Esophagus muscularis mucosa (tissue), 4 donors: Measurements from ENCODE around the gene ZNRF4. TPM values are rescaled to one million over a fixed set of nuclear protein-coding genes. Genes with fewer than 3 reads are reported as not detected.

Experiments used
- DNase-seq: peaks from one replicate; pipeline ENCODE4 v3.0.0-alpha.2; 2017; ENCODE audit errors: extremely low spot score
- H3K27ac ChIP-seq, 4 donors: fragments of 200-600 bp; sonication (generic); replicated peaks in 1 of 4; 1 replicate in 3 of 4; 2 replicates in 1 of 4; pipeline ENCODE4 v1.5.1; 2016 to 2019; ENCODE audit warnings: mild to moderate bottlenecking in 1 of 4
- H3K27me3 ChIP-seq, 4 donors: fragments of 200-600 bp; sonication (generic); one replicate each; pipeline versions ENCODE4 v1.5.1 to v1.6.0; 2016 to 2019
- H3K36me3 ChIP-seq, 4 donors: fragments of 200-600 bp; sonication (generic); one replicate each; pipeline ENCODE4 v1.5.1; 2016 to 2019
- H3K4me1 ChIP-seq, 4 donors: fragments of 200-600 bp; sonication (generic); one replicate each; pipeline ENCODE4 v1.5.1; 2016 to 2019
- H3K4me3 ChIP-seq, 4 donors: fragments of 200-600 bp; sonication (generic); 1 replicate in 2 of 4; 2 replicates in 2 of 4; pipeline ENCODE4 v1.5.1; 2016 to 2019; ENCODE audit warnings: mild to moderate bottlenecking in 4 of 4, moderate library complexity in 1 of 4
- H3K9me3 ChIP-seq, 4 donors: fragments of 200-600 bp; sonication (generic); 1 replicate in 3 of 4; 2 replicates in 1 of 4; pipeline ENCODE4 v1.5.1; 2016 to 2019
- EP300 ChIP-seq: sonication (generic); formaldehyde crosslinking; IDR thresholded peaks from one replicate; pipeline ENCODE4 v1.6.1; 2017; ENCODE audit warnings: antibody characterized with exemption
- POLR2A ChIP-seq: fragments of 450-650 bp; IDR thresholded peaks from one replicate; pipeline ENCODE4 v1.6.1; 2017; ENCODE audit warnings: antibody characterized with exemption, moderate library complexity, mild to moderate bottlenecking, low read depth
- POLR2AphosphoS5 ChIP-seq, 2 donors: sonication (generic); formaldehyde crosslinking; IDR thresholded peaks; one replicate each; pipeline ENCODE4 v1.6.1; 2017; ENCODE audit warnings: antibody characterized with exemption in 2 of 2
- WGBS: methylation state at CpG from one replicate; pipeline ENCODE4 v1.1.5; 2018; 5-methylcytosine and 5-hydroxymethylcytosine counted together
- intact Hi-C: fragments of 100-400 bp; cut with DNase I; formaldehyde crosslinking; loops from one replicate; pipeline ENCODE4 v1.15.1; 2023
- total RNA-seq, 4 donors: library from RNA; depleted of rRNA; stranded (reverse); fragments of >200 nt; gene quantifications; one replicate each; pipeline versions ENCODE4 v1.1.0 to v1.2.1, GENCODE V29; 2016
- TF ChIP-seq, protein P1 (sequence below), 3 experiments: fragments of 200-600 bp in 2 of 3; fragments of 450-650 bp in 1 of 3; sonication (generic) in 2 of 3; IDR thresholded peaks; one replicate each; pipeline ENCODE4 v1.5.1; 2017 to 2019; ENCODE audit warnings: antibody characterized with exemption in 3 of 3, mild to moderate bottlenecking in 2 of 3, moderate library complexity in 1 of 3

ZNRF4 gene
- total RNA-seq, 4 donors from 2014 or later = not detected

DNA sequence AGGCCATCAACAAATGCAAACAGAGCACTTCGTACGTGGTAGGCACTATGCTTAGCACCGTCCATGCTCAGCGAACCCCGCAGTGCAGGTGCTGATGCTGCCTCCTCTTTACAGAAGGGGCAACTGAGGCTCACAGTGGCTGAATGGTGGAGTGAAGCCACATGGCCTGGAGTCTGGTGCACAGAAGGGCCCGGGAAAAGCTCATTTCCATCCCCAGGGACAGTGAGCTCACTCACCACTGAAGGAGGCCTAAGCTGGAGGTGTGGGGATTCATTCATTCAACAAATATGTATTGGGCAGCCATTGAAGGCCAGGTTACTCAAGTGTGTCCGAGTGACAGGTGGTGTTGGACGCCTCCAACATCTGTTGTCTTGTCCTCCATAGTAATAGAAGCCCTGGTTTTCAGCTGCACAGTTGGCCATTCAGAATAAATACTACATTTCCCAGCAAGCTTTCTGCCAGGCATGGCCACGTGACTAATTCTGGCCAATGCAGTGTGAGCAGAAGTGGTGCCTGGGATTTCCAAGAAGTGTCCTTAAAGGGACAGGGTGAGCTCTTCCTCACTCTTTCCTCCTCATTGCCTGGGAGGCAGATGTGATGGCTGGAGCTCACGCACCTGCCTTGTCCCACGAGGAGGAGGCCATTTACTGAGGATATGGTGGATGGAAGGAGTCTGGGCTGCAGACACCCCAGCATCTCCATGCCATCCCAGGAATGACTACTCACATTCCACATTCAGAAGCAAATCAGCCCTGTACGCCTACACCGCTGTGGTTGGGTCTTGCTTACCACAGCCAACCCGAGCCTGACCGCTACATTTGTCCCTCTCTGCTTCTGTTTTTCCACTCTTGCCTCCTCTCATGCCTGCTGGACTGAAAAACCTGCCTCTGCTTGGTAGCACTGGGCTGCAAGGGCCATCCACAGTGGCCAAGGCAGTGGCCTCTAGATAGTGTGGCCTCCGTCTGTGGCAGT is 2.3 kb upstream of the ZNRF4 start:
- peaks cover 0 to 61% (median 0%) of the 10 kb centered on the region in 4 donors for H3K27me3 ChIP-seq
- no peaks in the 10 kb centered on the region for H3K36me3 ChIP-seq
- 78% methylated on average over 16 of the region's 16 CpGs for WGBS
- H3K9me3 ChIP-seq = peaks cover 0 to 5% (median 0%) of the 10 kb centered on the region in 4 donors
- no peak overlapping the region for H3K27ac ChIP-seq
- no peak for DNase-seq
- no peaks in the 10 kb centered on the region for H3K4me1 ChIP-seq
- intact Hi-C loops = no loop called here
- H3K4me3 ChIP-seq = no peak overlapping the region
- TF ChIP-seq POLR2AphosphoS5 (IDR thresholded peaks at IDR 0.05) = no peak
- TF ChIP-seq, protein P1, sequence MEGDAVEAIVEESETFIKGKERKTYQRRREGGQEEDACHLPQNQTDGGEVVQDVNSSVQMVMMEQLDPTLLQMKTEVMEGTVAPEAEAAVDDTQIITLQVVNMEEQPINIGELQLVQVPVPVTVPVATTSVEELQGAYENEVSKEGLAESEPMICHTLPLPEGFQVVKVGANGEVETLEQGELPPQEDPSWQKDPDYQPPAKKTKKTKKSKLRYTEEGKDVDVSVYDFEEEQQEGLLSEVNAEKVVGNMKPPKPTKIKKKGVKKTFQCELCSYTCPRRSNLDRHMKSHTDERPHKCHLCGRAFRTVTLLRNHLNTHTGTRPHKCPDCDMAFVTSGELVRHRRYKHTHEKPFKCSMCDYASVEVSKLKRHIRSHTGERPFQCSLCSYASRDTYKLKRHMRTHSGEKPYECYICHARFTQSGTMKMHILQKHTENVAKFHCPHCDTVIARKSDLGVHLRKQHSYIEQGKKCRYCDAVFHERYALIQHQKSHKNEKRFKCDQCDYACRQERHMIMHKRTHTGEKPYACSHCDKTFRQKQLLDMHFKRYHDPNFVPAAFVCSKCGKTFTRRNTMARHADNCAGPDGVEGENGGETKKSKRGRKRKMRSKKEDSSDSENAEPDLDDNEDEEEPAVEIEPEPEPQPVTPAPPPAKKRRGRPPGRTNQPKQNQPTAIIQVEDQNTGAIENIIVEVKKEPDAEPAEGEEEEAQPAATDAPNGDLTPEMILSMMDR (IDR thresholded peaks at IDR 0.05) = no peak
- no peak for TF ChIP-seq POLR2A
- no peak for TF ChIP-seq EP300

DNA sequence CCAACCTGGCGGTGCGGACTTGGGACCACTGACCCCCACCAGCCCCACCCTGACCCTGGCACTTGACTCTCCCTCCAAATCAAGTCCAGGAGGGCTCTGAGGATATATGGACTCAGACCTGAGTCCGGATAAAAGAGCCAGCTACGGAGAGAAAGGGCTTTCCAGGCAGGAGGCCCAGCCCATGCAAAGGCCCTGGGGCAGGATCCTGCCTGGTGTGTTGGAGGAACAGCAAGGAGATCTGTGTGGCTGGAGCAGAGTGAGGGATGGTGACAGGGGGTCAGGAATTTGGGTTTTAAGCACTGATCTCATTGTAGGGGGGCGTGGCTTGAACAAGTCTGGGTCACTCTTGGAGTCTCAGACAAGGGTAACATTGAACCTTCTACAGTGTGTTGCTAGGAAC is 474 bp upstream of the ZNRF4 start:
- no peaks in the 10 kb centered on the region for H3K36me3 ChIP-seq
- no peak overlapping the region for H3K4me3 ChIP-seq
- 82% methylated on average over 5 of the region's 5 CpGs for WGBS
- intact Hi-C loops = no loop called here
- H3K9me3 ChIP-seq = peaks cover 0 to 5% (median 0%) of the 10 kb centered on the region in 4 donors
- TF ChIP-seq, protein P1 (IDR thresholded peaks at IDR 0.05) = no peak
- TF ChIP-seq EP300 = no peak
- no peak for TF ChIP-seq POLR2A
- TF ChIP-seq POLR2AphosphoS5 (IDR thresholded peaks at IDR 0.05) = no peak
- peaks cover 0 to 42% (median 0%) of the 10 kb centered on the region in 4 donors for H3K27me3 ChIP-seq
- H3K4me1 ChIP-seq = no peaks in the 10 kb centered on the region
- DNase-seq = no peak
- H3K27ac ChIP-seq = no peak overlapping the region

DNA sequence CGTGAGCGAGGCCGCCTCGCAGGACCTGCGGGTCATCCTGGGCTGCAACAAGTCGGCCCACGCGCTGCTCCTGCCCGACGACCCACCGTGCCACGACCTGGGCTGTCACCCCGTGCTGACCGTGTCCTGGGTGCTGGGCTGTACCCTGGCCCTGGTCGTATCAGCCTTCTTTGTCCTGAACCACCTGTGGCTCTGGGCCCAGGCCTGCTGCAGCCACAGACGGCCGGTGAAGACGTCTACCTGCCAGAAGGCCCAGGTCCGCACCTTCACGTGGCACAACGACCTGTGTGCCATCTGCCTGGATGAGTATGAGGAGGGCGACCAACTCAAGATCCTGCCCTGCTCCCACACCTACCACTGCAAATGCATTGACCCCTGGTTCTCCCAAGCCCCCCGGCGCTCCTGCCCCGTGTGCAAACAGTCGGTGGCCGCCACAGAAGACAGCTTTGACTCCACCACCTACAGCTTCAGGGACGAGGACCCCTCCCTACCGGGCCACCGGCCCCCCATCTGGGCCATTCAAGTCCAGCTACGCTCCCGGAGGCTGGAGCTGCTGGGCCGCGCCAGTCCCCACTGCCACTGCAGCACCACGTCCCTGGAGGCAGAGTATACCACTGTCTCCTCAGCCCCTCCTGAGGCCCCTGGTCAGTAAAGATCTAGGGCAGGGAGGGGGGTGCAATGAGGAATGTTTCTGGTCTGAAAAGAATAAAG is 1.1 kb downstream of the ZNRF4 start:
- TF ChIP-seq EP300 (no peak), POLR2A (no peak), POLR2AphosphoS5 (IDR thresholded peaks at IDR 0.05) (no peak)
- TF ChIP-seq, protein P1 (IDR thresholded peaks at IDR 0.05) = no peak
- intact Hi-C loops = no loop called here
- H3K9me3 ChIP-seq = peaks cover 0 to 5% (median 0%) of the 10 kb centered on the region in 4 donors
- H3K4me1 ChIP-seq = no peaks in the 10 kb centered on the region
- H3K4me3 ChIP-seq = no peak overlapping the region
- DNase-seq = no peak
- peaks cover 0 to 27% (median 0%) of the 10 kb centered on the region in 4 donors for H3K27me3 ChIP-seq
- 88% methylated on average over 26 of the region's 35 CpGs for WGBS
- no peak overlapping the region for H3K27ac ChIP-seq
- no peaks in the 10 kb centered on the region for H3K36me3 ChIP-seq

DNA sequence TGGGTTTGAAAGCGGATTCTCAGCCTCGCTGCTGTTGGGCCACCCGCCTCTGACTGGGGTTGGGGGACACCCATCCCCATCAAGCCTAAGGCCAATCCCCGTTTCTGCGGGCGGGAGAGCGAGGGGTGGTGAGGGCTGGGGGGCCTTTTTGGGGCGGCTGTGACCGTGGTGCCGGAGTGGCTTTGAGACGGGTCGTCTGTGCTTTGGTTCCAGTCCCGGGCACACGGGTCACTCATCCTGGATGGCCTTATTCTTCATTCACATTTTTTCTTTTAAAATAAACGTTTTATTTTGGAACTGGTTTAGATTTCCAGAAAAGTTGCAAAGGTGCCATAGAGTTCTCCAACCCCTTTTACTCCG is 1.6 kb downstream of the ZNRF4 start:
- no peak overlapping the region for H3K27ac ChIP-seq
- DNase-seq = no peak
- H3K4me1 ChIP-seq = no peaks in the 10 kb centered on the region
- no peaks in the 10 kb centered on the region for H3K36me3 ChIP-seq
- 81% methylated on average over 15 of the region's 16 CpGs for WGBS
- no peak overlapping the region for H3K4me3 ChIP-seq
- intact Hi-C loops = no loop called here
- TF ChIP-seq, protein P1 (IDR thresholded peaks at IDR 0.05) = no peak
- TF ChIP-seq EP300 (no peak), POLR2A (no peak), POLR2AphosphoS5 (IDR thresholded peaks at IDR 0.05) (no peak)
- peaks cover 0 to 5% (median 0%) of the 10 kb centered on the region in 4 donors for H3K9me3 ChIP-seq
- H3K27me3 ChIP-seq = peaks cover 0 to 22% (median 0%) of the 10 kb centered on the region in 4 donors
